Transverse colon (tissue), 4 donors: Measurements from ENCODE around the gene EXOSC10.
A peak's percentile ranks its signal among the peaks of the same experiment; 100 is the strongest.

Experiments used
- EP300 ChIP-seq: sonication (generic); formaldehyde crosslinking; IDR thresholded peaks from one replicate; pipeline ENCODE4 v1.6.1; 2017; ENCODE audit warnings: antibody characterized with exemption, low read depth
- POLR2A ChIP-seq: fragments of 450-650 bp; IDR thresholded peaks from one replicate; pipeline ENCODE4 v1.6.1; 2016; ENCODE audit warnings: antibody characterized with exemption, mild to moderate bottlenecking, moderate library complexity
- POLR2AphosphoS5 ChIP-seq, 3 donors: sonication (generic); formaldehyde crosslinking; IDR thresholded peaks; one replicate each; pipeline ENCODE4 v1.6.1; 2016; ENCODE audit warnings: antibody characterized with exemption in 3 of 3
- TF ChIP-seq, protein P1 (sequence below), 5 experiments: fragments of 200-600 bp in 3 of 5; fragments of 450-650 bp in 2 of 5; sonication (generic) in 3 of 5; IDR thresholded peaks; 1 replicate in 2 of 5; 2 replicates in 3 of 5; pipeline ENCODE4 v1.5.1; 2016 to 2017; ENCODE audit warnings: antibody characterized with exemption in 5 of 5, inconsistent platforms in 3 of 5, mild to moderate bottlenecking in 2 of 5, moderate library complexity in 1 of 5

DNA sequence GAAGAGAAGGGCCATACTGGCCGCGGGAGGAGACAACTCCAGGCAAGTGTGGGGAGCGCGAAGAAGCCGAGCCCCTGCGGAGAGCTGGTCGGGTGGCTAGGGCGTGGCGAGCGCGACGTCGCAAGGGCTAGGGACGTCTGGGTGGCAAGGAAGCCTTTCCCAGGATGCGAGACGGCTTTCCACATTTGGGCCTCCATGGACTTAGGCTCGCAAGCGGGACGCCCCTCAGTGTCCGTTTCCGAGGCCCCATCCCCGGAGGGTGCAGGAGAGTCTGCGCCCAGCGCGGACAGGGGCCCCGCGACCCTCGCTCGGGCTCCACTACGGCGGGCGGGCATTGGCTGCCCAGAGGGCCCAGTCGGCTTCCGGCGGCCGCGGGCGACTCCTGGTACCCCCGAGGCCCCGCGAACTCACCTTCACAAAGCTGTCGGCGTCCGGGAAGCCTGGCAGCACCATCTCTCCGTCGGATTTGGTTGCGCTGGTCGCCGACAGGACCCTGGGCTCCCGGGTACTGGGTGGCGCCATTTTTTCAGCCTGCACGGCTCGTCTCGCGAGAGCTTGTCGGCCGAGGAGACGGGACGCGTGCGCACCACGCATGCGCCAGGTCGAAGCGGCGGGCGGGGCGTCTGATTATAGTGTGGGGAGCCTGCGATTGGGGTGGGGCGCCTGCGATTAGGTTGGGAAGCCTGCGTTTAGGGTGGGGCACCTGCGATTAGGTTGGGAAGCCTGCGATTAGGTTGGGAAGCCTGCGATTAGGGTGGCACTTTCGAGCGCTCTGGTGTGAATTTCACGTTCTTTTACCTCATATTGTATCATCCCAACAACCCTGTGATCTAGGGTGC lies at the start of gene EXOSC10:
- TF ChIP-seq, protein P1, sequence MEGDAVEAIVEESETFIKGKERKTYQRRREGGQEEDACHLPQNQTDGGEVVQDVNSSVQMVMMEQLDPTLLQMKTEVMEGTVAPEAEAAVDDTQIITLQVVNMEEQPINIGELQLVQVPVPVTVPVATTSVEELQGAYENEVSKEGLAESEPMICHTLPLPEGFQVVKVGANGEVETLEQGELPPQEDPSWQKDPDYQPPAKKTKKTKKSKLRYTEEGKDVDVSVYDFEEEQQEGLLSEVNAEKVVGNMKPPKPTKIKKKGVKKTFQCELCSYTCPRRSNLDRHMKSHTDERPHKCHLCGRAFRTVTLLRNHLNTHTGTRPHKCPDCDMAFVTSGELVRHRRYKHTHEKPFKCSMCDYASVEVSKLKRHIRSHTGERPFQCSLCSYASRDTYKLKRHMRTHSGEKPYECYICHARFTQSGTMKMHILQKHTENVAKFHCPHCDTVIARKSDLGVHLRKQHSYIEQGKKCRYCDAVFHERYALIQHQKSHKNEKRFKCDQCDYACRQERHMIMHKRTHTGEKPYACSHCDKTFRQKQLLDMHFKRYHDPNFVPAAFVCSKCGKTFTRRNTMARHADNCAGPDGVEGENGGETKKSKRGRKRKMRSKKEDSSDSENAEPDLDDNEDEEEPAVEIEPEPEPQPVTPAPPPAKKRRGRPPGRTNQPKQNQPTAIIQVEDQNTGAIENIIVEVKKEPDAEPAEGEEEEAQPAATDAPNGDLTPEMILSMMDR (IDR thresholded peaks at IDR 0.05): peak in 1 of 5 experiments; percentile 7
- TF ChIP-seq POLR2A (peak; percentile 64), EP300 (no peak), POLR2AphosphoS5 (IDR thresholded peaks at IDR 0.05) (peak; percentile 35 to 69 (median 58))
